H9 (cell line): ENCODE results near the gene ADGRG1. TPM values are rescaled to one million over a fixed set of nuclear protein-coding genes. Genes with fewer than 3 reads are reported as not detected.

Experiments
- DNase-seq: peaks from one replicate; pipeline ENCODE4 v3.0.0-alpha.2; 2017
- H2AFZ ChIP-seq: one replicate; pipeline ENCODE4 v1.6.1; 2013; ENCODE audit warnings: mild to moderate bottlenecking, low read length, control low read depth, moderate library complexity
- H2AK5ac ChIP-seq: 2 replicates; pipeline ENCODE4 v1.6.1; 2013; ENCODE audit warnings: low read length, control low read depth, mixed read lengths; ENCODE audit not compliant: insufficient read length
- H2BK120ac ChIP-seq: one replicate; pipeline ENCODE4 v1.6.1; 2013; ENCODE audit warnings: low read depth, mild to moderate bottlenecking, low read length, control low read depth, inconsistent platforms; ENCODE audit not compliant: poor library complexity, severe bottlenecking
- H2BK12ac ChIP-seq: 2 replicates; pipeline ENCODE4 v1.6.1; 2013; ENCODE audit warnings: low read length, control low read depth, mixed read lengths, low read depth; ENCODE audit not compliant: insufficient read length
- H2BK15ac ChIP-seq: 2 replicates; pipeline ENCODE4 v1.6.1; 2013; ENCODE audit warnings: low read depth, low read length, control low read depth
- H2BK20ac ChIP-seq: one replicate; pipeline ENCODE4 v1.6.1; 2013; ENCODE audit warnings: low read depth, mild to moderate bottlenecking, low read length, control low read depth, inconsistent platforms; ENCODE audit not compliant: poor library complexity, severe bottlenecking
- H2BK5ac ChIP-seq: 2 replicates; pipeline ENCODE4 v1.6.1; 2013; ENCODE audit warnings: low read length, control low read depth, mixed read lengths; ENCODE audit not compliant: insufficient read length
- H3K14ac ChIP-seq: 2 replicates; pipeline ENCODE4 v1.6.1; 2013; ENCODE audit warnings: low read length, control low read depth; ENCODE audit not compliant: insufficient read depth
- H3K18ac ChIP-seq: 2 replicates; pipeline ENCODE4 v1.6.1; 2013; ENCODE audit warnings: low read depth, mild to moderate bottlenecking, mixed read lengths, low read length, control low read depth; ENCODE audit not compliant: insufficient read length
- H3K23ac ChIP-seq: 2 replicates; pipeline ENCODE4 v1.6.1; 2013; ENCODE audit warnings: low read length, control low read depth, mixed read lengths, low read depth; ENCODE audit not compliant: insufficient read length
- H3K23me2 ChIP-seq: 2 replicates; pipeline ENCODE4 v1.6.1; 2013; ENCODE audit warnings: low read depth, mild to moderate bottlenecking, mixed read lengths, low read length, control low read depth; ENCODE audit not compliant: insufficient read length, poor library complexity, severe bottlenecking
- H3K27ac ChIP-seq: 2 replicates; pipeline ENCODE4 v1.5.1; 2013; ENCODE audit warnings: low read length, control low read depth, mixed read lengths, low read depth; ENCODE audit not compliant: insufficient read length
- H3K27me3 ChIP-seq: 2 replicates; pipeline ENCODE4 v1.6.1; 2013; ENCODE audit warnings: low read length, control low read depth, inconsistent platforms; ENCODE audit not compliant: insufficient read depth
- H3K4ac ChIP-seq: 2 replicates; pipeline ENCODE4 v1.6.1; 2013; ENCODE audit warnings: low read depth, mild to moderate bottlenecking, control low read depth, inconsistent platforms, low read length, moderate library complexity
- H3K4me1 ChIP-seq: 2 replicates; pipeline ENCODE4 v1.6.1; 2013; ENCODE audit warnings: low read length, control low read depth, inconsistent platforms; ENCODE audit not compliant: insufficient read depth
- H3K4me2 ChIP-seq: 2 replicates; pipeline ENCODE4 v1.6.1; 2013; ENCODE audit warnings: low read length, control low read depth, mixed read lengths; ENCODE audit not compliant: insufficient read length, insufficient read depth
- H3K56ac ChIP-seq: 2 replicates; pipeline ENCODE4 v1.6.1; 2013; ENCODE audit warnings: low read depth, mild to moderate bottlenecking, mixed read lengths, low read length, control low read depth; ENCODE audit not compliant: insufficient read length
- H3K79me1 ChIP-seq: 2 replicates; pipeline ENCODE4 v1.6.1; 2013; ENCODE audit warnings: low read depth, mild to moderate bottlenecking, moderate library complexity, low read length, control low read depth, inconsistent platforms; ENCODE audit not compliant: insufficient read depth, poor library complexity, severe bottlenecking
- H3K79me2 ChIP-seq: 2 replicates; pipeline ENCODE4 v1.6.1; 2013; ENCODE audit warnings: low read length, control low read depth, inconsistent platforms; ENCODE audit not compliant: insufficient read depth
- H3K9ac ChIP-seq: 2 replicates; pipeline ENCODE4 v1.6.1; 2013; ENCODE audit warnings: low read length, control low read depth, mixed read lengths; ENCODE audit not compliant: insufficient read length; ENCODE audit errors: extremely low read depth
- H3K9me3 ChIP-seq: one replicate; pipeline ENCODE4 v1.6.1; 2013; ENCODE audit warnings: low read depth, low read length, inconsistent platforms; ENCODE audit not compliant: control insufficient read depth
- H3T11ph ChIP-seq: one replicate; pipeline ENCODE4 v1.6.1; 2013; ENCODE audit warnings: mild to moderate bottlenecking, low read length, control low read depth, inconsistent platforms
- H4K20me1 ChIP-seq: one replicate; pipeline ENCODE4 v1.6.1; 2013; ENCODE audit not compliant: control insufficient read depth, insufficient read length, insufficient read depth
- H4K5ac ChIP-seq: 2 replicates; pipeline ENCODE4 v1.6.1; 2013; ENCODE audit warnings: low read depth, mild to moderate bottlenecking, mixed read lengths, low read length, control low read depth; ENCODE audit not compliant: insufficient read length
- H4K8ac ChIP-seq: replicated peaks from 2 replicates; pipeline ENCODE4 v1.6.1; 2013; ENCODE audit warnings: low read length, control low read depth, mixed read lengths, low read depth; ENCODE audit not compliant: insufficient read length
- H4K91ac ChIP-seq: 2 replicates; pipeline ENCODE4 v1.6.1; 2013; ENCODE audit warnings: low read depth, mild to moderate bottlenecking, moderate library complexity, mixed read lengths, low read length, control low read depth; ENCODE audit not compliant: insufficient read length
- H3K27ac Mint-ChIP-seq, 3 experiments: 2 replicates in 2 of 3; 3 replicates in 1 of 3; pipeline ENCODE4 v1.8.0; 2020 to 2021; ENCODE audit warnings: mixed read lengths in 3 of 3, mild to moderate bottlenecking in 1 of 3, moderate library complexity in 1 of 3
- H3K27me3 Mint-ChIP-seq: 2 replicates; pipeline ENCODE4 v1.8.0; 2021; ENCODE audit warnings: low read depth, mild to moderate bottlenecking, moderate library complexity, mixed read lengths
- H3K36me3 Mint-ChIP-seq, 3 experiments: 2 replicates in 2 of 3; 3 replicates in 1 of 3; pipeline ENCODE4 v1.8.0; 2020 to 2021; ENCODE audit warnings: low read depth in 3 of 3, mixed read lengths in 3 of 3; ENCODE audit not compliant: insufficient read depth in 1 of 3
- H3K4me1 Mint-ChIP-seq, 2 experiments: 2 replicates each; pipeline ENCODE4 v1.8.0; 2020; ENCODE audit warnings: mixed read lengths in 2 of 2
- H3K4me3 Mint-ChIP-seq, 2 experiments: 2 replicates in 1 of 2; 3 replicates in 1 of 2; pipeline ENCODE4 v1.8.0; 2020 to 2021; ENCODE audit warnings: mild to moderate bottlenecking in 2 of 2, mixed read lengths in 2 of 2, moderate library complexity in 1 of 2
- H3K9me3 Mint-ChIP-seq, 2 experiments: 2 replicates in 1 of 2; 3 replicates in 1 of 2; pipeline ENCODE4 v1.8.0; 2020; ENCODE audit warnings: mild to moderate bottlenecking in 2 of 2, mixed read lengths in 2 of 2, moderate library complexity in 1 of 2
- CTCF ChIP-seq: fragments of 200-600 bp; sonication (generic); conservative IDR thresholded peaks from 3 replicates; pipeline ENCODE4 v1.8.0; 2021; ENCODE audit warnings: antibody characterized with exemption, mild to moderate bottlenecking
- WGBS: extraction: QIAGEN DNeasy Blood & Tissue Kit; methylation state at CpG from one replicate; pipeline ENCODE4 v1.1.7; 2013; ENCODE audit warnings: missing lambda C conversion rate, low lambda C conversion rate, mixed read lengths; ENCODE audit not compliant: insufficient read length; ENCODE audit errors: extremely low coverage; 5-methylcytosine and 5-hydroxymethylcytosine counted together
- total RNA-seq: library from RNA; stranded (reverse); gene quantifications from 2 replicates; pipeline ENCODE4 v1.2.1, GENCODE V29; 2021

The ADGRG1 gene
- total RNA-seq, 1 experiment from 2014 or later: 1.1 TPM

- Histone ChIP-seq H3K4me2 (no peak overlapping the region), H2BK12ac (no peak overlapping the region), H3K56ac (no peak overlapping the region), H3K9me3 (no peaks in the 10 kb centered on the region), H4K8ac (no peak overlapping the region), H3K18ac (no peak overlapping the region), H4K91ac (no peak overlapping the region), H3K27me3 (0 out of 2 replicates have a peak, but pooled peaks cover 1% of the 10 kb centered on the region), H3K27ac (no peak overlapping the region), H2BK15ac (no peak overlapping the region), H3K23me2 (no peaks in the 10 kb centered on the region), H2AK5ac (no peak overlapping the region), H2BK120ac (no peak overlapping the region), H4K5ac (no peak overlapping the region), H3K79me2 (no peaks in the 10 kb centered on the region), H2BK5ac (no peak overlapping the region), H3K4ac (no peak overlapping the region), H3K9ac (no peak overlapping the region), H3K4me1 (no peaks in the 10 kb centered on the region), H3K79me1 (no peaks in the 10 kb centered on the region), H3K23ac (no peak overlapping the region), H2BK20ac (no peak overlapping the region), H4K20me1 (no peaks in the 10 kb centered on the region), H3T11ph (no peak overlapping the region), H2AFZ (no peak overlapping the region), H3K14ac (no peak overlapping the region)
- no CpG with 5 or more reads among the region's 4 CpGs for WGBS
- DNase-seq: no peak
- Mint-ChIP-seq H3K27me3 (no peaks in the 10 kb centered on the region; the same call in 1 of the 2 replicates), H3K36me3 (no peaks in the 10 kb centered on the region; a peak in 1 of 7 replicates), H3K4me1 (no peaks in the 10 kb centered on the region), H3K9me3 (no peaks in the 10 kb centered on the region), H3K4me3 (no peak overlapping the region), H3K27ac (no peak overlapping the region; a peak in 1 of 7 replicates)
- TF ChIP-seq CTCF: no peak
These were observed 37.1 kb downstream of the ADGRG1 start for GRCh38 chr16:57665541-57665940.
